Measurements from ENCODE around the gene ATP1B1. TPM values are rescaled to one million over a fixed set of nuclear protein-coding genes. Genes with fewer than 3 reads are reported as not detected.

ATP1B1 gene
- total RNA-seq, 4 donors from 2014 or later = 87.0 to 222 (median 153) TPM

GRCh38 chr1:169078163-169078883 is 28.2 kb upstream of the ATP1B1 start:
- intact Hi-C loops (cut with DNase I) = no loop called here
- TF ChIP-seq POLR2A (IDR thresholded peaks at IDR 0.05) (no peak), CTCF (IDR thresholded peaks at IDR 0.05) (no peak)
- no peaks in the 10 kb centered on the region for H3K27me3 ChIP-seq
- no peaks in the 10 kb centered on the region for H3K9me3 ChIP-seq
- peak overlapping the region in 1 of 4 donors; percentile 14 for H3K27ac ChIP-seq
- peaks cover 0 to 17% (median 0%) of the 10 kb centered on the region in 3 donors for H3K4me1 ChIP-seq
- H3K4me3 ChIP-seq = no peak overlapping the region
- no peak for DNase-seq
- no peaks in the 10 kb centered on the region for H3K36me3 ChIP-seq
- WGBS, 2 donors = 42 to 60% methylated on average over 1 of the region's 1 CpG

- Histone ChIP-seq H3K4me1 (peaks cover 0 to 12% (median 0%) of the 10 kb centered on the region in 3 donors), H3K27me3 (no peaks in the 10 kb centered on the region), H3K36me3 (no peaks in the 10 kb centered on the region), H3K4me3 (no peak overlapping the region), H3K9me3 (no peaks in the 10 kb centered on the region), H3K27ac (no peak overlapping the region)
- intact Hi-C loops (cut with DNase I) = no loop called here
- no peak for TF ChIP-seq CTCF (IDR thresholded peaks at IDR 0.05)
- no peak for TF ChIP-seq POLR2A (IDR thresholded peaks at IDR 0.05)
- 87 to 90% methylated on average over 5 of the region's 5 CpGs for WGBS, 2 donors
- no peak for DNase-seq
Observed at GRCh38 chr1:169081503-169082123, 24.9 kb upstream of the ATP1B1 start.

GRCh38 chr1:169085911-169086310 is 20.6 kb upstream of the ATP1B1 start:
- Histone ChIP-seq H3K4me1 (no peaks in the 10 kb centered on the region), H3K4me3 (no peak overlapping the region), H3K9me3 (no peaks in the 10 kb centered on the region), H3K36me3 (no peaks in the 10 kb centered on the region), H3K27ac (no peak overlapping the region), H3K27me3 (no peaks in the 10 kb centered on the region)
- DNase-seq = no peak
- TF ChIP-seq CTCF (IDR thresholded peaks at IDR 0.05) = no peak
- TF ChIP-seq POLR2A (IDR thresholded peaks at IDR 0.05) = no peak
- 70 to 71% methylated on average over 1 to 2 of the region's 2 CpGs for WGBS, 2 donors
- intact Hi-C loops (cut with DNase I) = no loop called here

- WGBS, 2 donors = 86 to 95% methylated on average over 3 of the region's 3 CpGs
- no peak overlapping the region for H3K4me3 ChIP-seq
- intact Hi-C loops (cut with DNase I) = no loop called here
- DNase-seq = no peak
- TF ChIP-seq CTCF (IDR thresholded peaks at IDR 0.05) (no peak), POLR2A (IDR thresholded peaks at IDR 0.05) (no peak)
- no peaks in the 10 kb centered on the region for H3K4me1 ChIP-seq
- no peaks in the 10 kb centered on the region for H3K36me3 ChIP-seq
- H3K27ac ChIP-seq = no peak overlapping the region
- no peaks in the 10 kb centered on the region for H3K9me3 ChIP-seq
- no peaks in the 10 kb centered on the region for H3K27me3 ChIP-seq
Observed at GRCh38 chr1:169086603-169087455, 19.7 kb upstream of the ATP1B1 start.

GRCh38 chr1:169087876-169088275 is 18.6 kb upstream of the ATP1B1 start:
- no peaks in the 10 kb centered on the region for H3K27me3 ChIP-seq
- H3K4me3 ChIP-seq = no peak overlapping the region
- WGBS, 2 donors = 85 to 90% methylated on average over 4 of the region's 4 CpGs
- H3K4me1 ChIP-seq = no peaks in the 10 kb centered on the region
- no peaks in the 10 kb centered on the region for H3K36me3 ChIP-seq
- no peak overlapping the region for H3K27ac ChIP-seq
- H3K9me3 ChIP-seq = no peaks in the 10 kb centered on the region
- DNase-seq = no peak
- intact Hi-C loops (cut with DNase I) = no loop called here
- TF ChIP-seq POLR2A (IDR thresholded peaks at IDR 0.05) = no peak
